CD4-positive, alpha-beta T cell treated with Interleukin-4 for 4 hours (primary cell): Measurements from ENCODE around the gene NRBF2.
"Not testable (repeated sequence)": the region's sequence is repeated elsewhere in the genome, so short reads cannot be mapped to it uniquely, and the experiment has no call there.

Experiments
- DNase-seq: peaks from one replicate; pipeline ENCODE4 v3.0.0-alpha.2; 2020

Gene NRBF2

GRCh38 chr10:63120554-63120953 lies 12.6 kb upstream of the NRBF2 start:
- DNase-seq: no peak

- DNase-seq: no peak
These were observed 9.3 kb upstream of the NRBF2 start for GRCh38 chr10:63123727-63124362.

GRCh38 chr10:63125459-63125858 lies 7.7 kb upstream of the NRBF2 start:
- DNase-seq: no peak

GRCh38 chr10:63128443-63128842 lies 4.7 kb upstream of the NRBF2 start:
- no peak for DNase-seq

- no peak for DNase-seq
These were observed 3.2 kb upstream of the NRBF2 start for GRCh38 chr10:63129888-63130287.

- no peak for DNase-seq
These were observed 475 bp upstream of the NRBF2 start for GRCh38 chr10:63132651-63133055.

- DNase-seq: no peak
These were observed 861 bp downstream of the NRBF2 start for GRCh38 chr10:63133821-63134557.

GRCh38 chr10:63137306-63137705 lies 4.2 kb downstream of the NRBF2 start:
- DNase-seq: no peak

GRCh38 chr10:63140077-63140476 lies 6.9 kb downstream of the NRBF2 start:
- no peak for DNase-seq

- DNase-seq: no peak
These were observed 9.0 kb downstream of the NRBF2 start for GRCh38 chr10:63142136-63142535.

GRCh38 chr10:63143987-63144386 lies 10.9 kb downstream of the NRBF2 start:
- no peak for DNase-seq

- no peak for DNase-seq
These were observed 12.7 kb downstream of the NRBF2 start for GRCh38 chr10:63145782-63146181.

GRCh38 chr10:63146503-63146902 lies 13.4 kb downstream of the NRBF2 start:
- DNase-seq: no peak

- DNase-seq: no peak
These were observed 17.6 kb downstream of the NRBF2 start for GRCh38 chr10:63150745-63151144.

GRCh38 chr10:63153868-63154545 lies 20.9 kb downstream of the NRBF2 start:
- not testable (repeated sequence) for DNase-seq

- no peak for DNase-seq
These were observed 21.6 kb downstream of the NRBF2 start for GRCh38 chr10:63154546-63155387.

- no peak for DNase-seq
These were observed 22.4 kb downstream of the NRBF2 start for GRCh38 chr10:63155388-63156020.

GRCh38 chr10:63156236-63156635 lies 23.1 kb downstream of the NRBF2 start:
- DNase-seq: no peak

GRCh38 chr10:63157845-63158624 lies 24.9 kb downstream of the NRBF2 start:
- DNase-seq: peak; percentile 72

GRCh38 chr10:63161592-63161991 lies 28.5 kb downstream of the NRBF2 start:
- DNase-seq: no peak

GRCh38 chr10:63164166-63164623 lies 31.1 kb downstream of the NRBF2 start:
- DNase-seq: no peak

GRCh38 chr10:63165249-63165648 lies 32.1 kb downstream of the NRBF2 start:
- no peak for DNase-seq
